SHP77 treated with DMSO at 0.1 percent for 48 hours (cell line): ENCODE data around the gene VCP.

ENCODE experiments used
- DNase-seq: peaks from one replicate; lab custom pipeline; 2025; lab: John Stamatoyannopoulos, UW

The VCP gene

GRCh38 chr9:35014517-35014916 lies 57.9 kb downstream of the VCP start:
- DNase-seq = no peak

DNA sequence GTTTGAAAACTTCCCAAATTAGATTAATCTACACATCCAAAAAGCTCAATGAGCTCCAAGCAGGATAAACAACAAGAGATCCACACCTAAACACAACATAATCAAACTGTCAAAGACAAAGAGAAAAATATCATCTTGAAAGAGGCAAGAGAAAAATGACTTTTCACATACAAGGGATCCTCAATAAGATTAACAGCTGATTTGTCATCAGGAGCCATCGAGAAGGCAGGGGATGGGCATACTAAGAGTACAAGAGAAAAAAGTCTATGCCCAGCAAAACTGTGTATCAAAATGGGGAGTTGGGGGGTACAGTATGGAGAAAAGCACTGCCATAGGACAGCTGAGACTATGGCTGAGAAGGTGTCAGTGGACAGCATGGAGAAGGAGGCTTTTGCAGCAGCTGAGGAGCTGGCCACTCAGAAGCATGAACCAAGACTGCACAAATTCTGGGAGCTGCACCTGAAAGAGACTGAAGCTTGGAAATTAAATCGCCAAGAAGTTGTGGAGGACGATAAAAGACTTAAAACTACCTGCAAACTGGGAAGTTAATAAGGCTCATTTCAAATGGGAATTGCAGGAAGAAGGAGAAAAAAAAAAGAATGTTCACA lies 62.0 kb downstream of the VCP start:
- no peak for DNase-seq
